ENCODE results near the gene RABGGTA.

RABGGTA gene

GRCh38 chr14:24277606-24278321 lies 6.4 kb upstream of the RABGGTA start:
- no peak overlapping the region for H3K23ac ChIP-seq (ENCODE audit: low read length)
- H3K4ac ChIP-seq (ENCODE audit: low read depth, low read length), result no peak overlapping the region
- no CpG with 5 or more reads among the region's 11 CpGs for WGBS (ENCODE audit: extremely low coverage, insufficient coverage, low lambda C conversion rate)

GRCh38 chr14:24277071-24277470 lies 5.7 kb upstream of the RABGGTA start:
- WGBS (ENCODE audit: extremely low coverage, insufficient coverage, low lambda C conversion rate), result no CpG with 5 or more reads among the region's 6 CpGs
- no peak overlapping the region for H4K8ac ChIP-seq (ENCODE audit: low read depth, low read length)

More at GRCh38 chr14:24277606-24278321, 6.4 kb upstream of the RABGGTA start:
- Histone ChIP-seq H2BK15ac (replicated peaks; ENCODE audit: low read depth) (no peak overlapping the region), H3K4me2 (ENCODE audit: low read length) (no peak overlapping the region), H2AK5ac (ENCODE audit: low read length) (no peak overlapping the region), H2BK5ac (ENCODE audit: low read length) (no peak overlapping the region), H3K27ac (ENCODE audit: low read depth, low read length) (no peak overlapping the region), H3K79me2 (ENCODE audit: control insufficient read depth, insufficient read depth, low read length) (no peaks in the 10 kb centered on the region), H3K79me1 (ENCODE audit: low read length) (no peaks in the 10 kb centered on the region), H3K18ac (ENCODE audit: low read length) (no peak overlapping the region), H3K9ac (ENCODE audit: low read length) (no peak overlapping the region), H4K8ac (ENCODE audit: low read depth, low read length) (no peak overlapping the region), H4K5ac (ENCODE audit: low read length) (no peak overlapping the region), H3K4me3 (ENCODE audit: low read length) (no peak overlapping the region), H2BK120ac (ENCODE audit: low read depth, low read length) (no peak overlapping the region), H3K27me3 (ENCODE audit: insufficient read depth, low read length, poor library complexity) (no peaks in the 10 kb centered on the region), H3K4me1 (ENCODE audit: control insufficient read depth, low read depth, low read length) (no peaks in the 10 kb centered on the region), H3K56ac (ENCODE audit: low read length) (no peak overlapping the region), H3K36me3 (ENCODE audit: control insufficient read depth, insufficient read depth, low read length) (no peaks in the 10 kb centered on the region)
- no peak for DNase-seq

GRCh38 chr14:24274101-24274543 lies 2.7 kb upstream of the RABGGTA start:
- Histone ChIP-seq H3K4me3 (ENCODE audit: low read length) (no peak overlapping the region), H4K8ac (ENCODE audit: low read depth, low read length) (no peak overlapping the region), H2BK120ac (ENCODE audit: low read depth, low read length) (no peak overlapping the region), H4K5ac (ENCODE audit: low read length) (no peak overlapping the region), H3K79me1 (ENCODE audit: low read length) (no peaks in the 10 kb centered on the region), H3K27ac (ENCODE audit: low read depth, low read length) (no peak overlapping the region), H3K4me1 (ENCODE audit: control insufficient read depth, low read depth, low read length) (no peaks in the 10 kb centered on the region), H2BK5ac (ENCODE audit: low read length) (no peak overlapping the region), H3K56ac (ENCODE audit: low read length) (no peak overlapping the region), H3K79me2 (ENCODE audit: control insufficient read depth, insufficient read depth, low read length) (no peaks in the 10 kb centered on the region), H3K9ac (ENCODE audit: low read length) (no peak overlapping the region), H3K18ac (ENCODE audit: low read length) (no peak overlapping the region), H3K27me3 (ENCODE audit: insufficient read depth, low read length, poor library complexity) (no peaks in the 10 kb centered on the region), H3K23ac (ENCODE audit: low read length) (no peak overlapping the region), H3K4ac (ENCODE audit: low read depth, low read length) (no peak overlapping the region), H2BK15ac (replicated peaks; ENCODE audit: low read depth) (no peak overlapping the region), H2AK5ac (ENCODE audit: low read length) (no peak overlapping the region), H3K4me2 (ENCODE audit: low read length) (no peak overlapping the region), H3K36me3 (ENCODE audit: control insufficient read depth, insufficient read depth, low read length) (no peaks in the 10 kb centered on the region)
- WGBS (ENCODE audit: extremely low coverage, insufficient coverage, low lambda C conversion rate), result no CpG with 5 or more reads among the region's 3 CpGs
- peak; percentile 23 for DNase-seq

More at GRCh38 chr14:24277071-24277470, 5.7 kb upstream of the RABGGTA start:
- Histone ChIP-seq H3K18ac (ENCODE audit: low read length) (no peak overlapping the region), H3K79me2 (ENCODE audit: control insufficient read depth, insufficient read depth, low read length) (no peaks in the 10 kb centered on the region), H2BK5ac (ENCODE audit: low read length) (no peak overlapping the region), H3K36me3 (ENCODE audit: control insufficient read depth, insufficient read depth, low read length) (no peaks in the 10 kb centered on the region), H2AK5ac (ENCODE audit: low read length) (no peak overlapping the region), H3K23ac (ENCODE audit: low read length) (no peak overlapping the region), H3K27ac (ENCODE audit: low read depth, low read length) (no peak overlapping the region), H4K5ac (ENCODE audit: low read length) (no peak overlapping the region), H2BK15ac (replicated peaks; ENCODE audit: low read depth) (no peak overlapping the region), H3K56ac (ENCODE audit: low read length) (no peak overlapping the region), H3K4me3 (ENCODE audit: low read length) (no peak overlapping the region), H3K79me1 (ENCODE audit: low read length) (no peaks in the 10 kb centered on the region), H2BK120ac (ENCODE audit: low read depth, low read length) (no peak overlapping the region), H3K27me3 (ENCODE audit: insufficient read depth, low read length, poor library complexity) (no peaks in the 10 kb centered on the region), H3K4ac (ENCODE audit: low read depth, low read length) (no peak overlapping the region), H3K9ac (ENCODE audit: low read length) (no peak overlapping the region), H3K4me1 (ENCODE audit: control insufficient read depth, low read depth, low read length) (no peaks in the 10 kb centered on the region), H3K4me2 (ENCODE audit: low read length) (no peak overlapping the region)
- no peak for DNase-seq

GRCh38 chr14:24273422-24273998 lies 2.1 kb upstream of the RABGGTA start:
- no peak overlapping the region for H3K9ac ChIP-seq (ENCODE audit: low read length)
- no CpG with 5 or more reads among the region's 3 CpGs for WGBS (ENCODE audit: extremely low coverage, insufficient coverage, low lambda C conversion rate)

GRCh38 chr14:24272467-24272866 lies 1.1 kb upstream of the RABGGTA start:
- no peaks in the 10 kb centered on the region for H3K27me3 ChIP-seq (ENCODE audit: insufficient read depth, low read length, poor library complexity)
- H3K4me2 ChIP-seq (ENCODE audit: low read length), result no peak overlapping the region
- no peak overlapping the region for H2AK5ac ChIP-seq (ENCODE audit: low read length)
- no peak overlapping the region for H4K8ac ChIP-seq (ENCODE audit: low read depth, low read length)
- no peaks in the 10 kb centered on the region for H3K36me3 ChIP-seq (ENCODE audit: control insufficient read depth, insufficient read depth, low read length)
- H3K79me2 ChIP-seq (ENCODE audit: control insufficient read depth, insufficient read depth, low read length), result no peaks in the 10 kb centered on the region
- DNase-seq, result no peak
- H3K18ac ChIP-seq (ENCODE audit: low read length), result no peak overlapping the region
- H3K79me1 ChIP-seq (ENCODE audit: low read length), result no peaks in the 10 kb centered on the region
- no peak overlapping the region for H3K4ac ChIP-seq (ENCODE audit: low read depth, low read length)
- no peak overlapping the region for H4K5ac ChIP-seq (ENCODE audit: low read length)
- H2BK15ac ChIP-seq (replicated peaks; ENCODE audit: low read depth), result no peak overlapping the region
- no peak overlapping the region for H3K4me3 ChIP-seq (ENCODE audit: low read length)
- no peak overlapping the region for H2BK120ac ChIP-seq (ENCODE audit: low read depth, low read length)
- no peak overlapping the region for H3K56ac ChIP-seq (ENCODE audit: low read length)
- H2BK5ac ChIP-seq (ENCODE audit: low read length), result no peak overlapping the region
- H3K4me1 ChIP-seq (ENCODE audit: control insufficient read depth, low read depth, low read length), result no peaks in the 10 kb centered on the region
- WGBS (ENCODE audit: extremely low coverage, insufficient coverage, low lambda C conversion rate), result no CpG with 5 or more reads among the region's 2 CpGs
- H3K23ac ChIP-seq (ENCODE audit: low read length), result no peak overlapping the region
- no peak overlapping the region for H3K9ac ChIP-seq (ENCODE audit: low read length)
- no peak overlapping the region for H3K27ac ChIP-seq (ENCODE audit: low read depth, low read length)

More at GRCh38 chr14:24273422-24273998, 2.1 kb upstream of the RABGGTA start:
- H3K27me3 ChIP-seq (ENCODE audit: insufficient read depth, low read length, poor library complexity), result no peaks in the 10 kb centered on the region
- H3K36me3 ChIP-seq (ENCODE audit: control insufficient read depth, insufficient read depth, low read length), result no peaks in the 10 kb centered on the region
- no peak overlapping the region for H2BK120ac ChIP-seq (ENCODE audit: low read depth, low read length)
- no peak overlapping the region for H2AK5ac ChIP-seq (ENCODE audit: low read length)
- no peak overlapping the region for H3K4me2 ChIP-seq (ENCODE audit: low read length)
- no peak overlapping the region for H4K8ac ChIP-seq (ENCODE audit: low read depth, low read length)
- no peak overlapping the region for H3K27ac ChIP-seq (ENCODE audit: low read depth, low read length)
- H3K23ac ChIP-seq (ENCODE audit: low read length), result no peak overlapping the region
- H3K56ac ChIP-seq (ENCODE audit: low read length), result no peak overlapping the region
- no peaks in the 10 kb centered on the region for H3K4me1 ChIP-seq (ENCODE audit: control insufficient read depth, low read depth, low read length)
- no peak overlapping the region for H2BK5ac ChIP-seq (ENCODE audit: low read length)
- no peak overlapping the region for H4K5ac ChIP-seq (ENCODE audit: low read length)
- H3K4me3 ChIP-seq (ENCODE audit: low read length), result no peak overlapping the region
- no peak overlapping the region for H3K18ac ChIP-seq (ENCODE audit: low read length)
- peak; percentile 29 for DNase-seq
- no peak overlapping the region for H3K4ac ChIP-seq (ENCODE audit: low read depth, low read length)
- no peaks in the 10 kb centered on the region for H3K79me1 ChIP-seq (ENCODE audit: low read length)
- no peaks in the 10 kb centered on the region for H3K79me2 ChIP-seq (ENCODE audit: control insufficient read depth, insufficient read depth, low read length)
- no peak overlapping the region for H2BK15ac ChIP-seq (replicated peaks; ENCODE audit: low read depth)
